Midbrain (tissue), 1 donor: ENCODE measurements around the gene CEP55.
"Not testable (repeated sequence)": the region's sequence is repeated elsewhere in the genome, so short reads cannot be mapped to it uniquely, and the experiment has no call there.

Source experiments
- DNase-seq: peaks from one replicate; lab custom pipeline; 2025; lab: John Stamatoyannopoulos, UW

The CEP55 gene

DNA sequence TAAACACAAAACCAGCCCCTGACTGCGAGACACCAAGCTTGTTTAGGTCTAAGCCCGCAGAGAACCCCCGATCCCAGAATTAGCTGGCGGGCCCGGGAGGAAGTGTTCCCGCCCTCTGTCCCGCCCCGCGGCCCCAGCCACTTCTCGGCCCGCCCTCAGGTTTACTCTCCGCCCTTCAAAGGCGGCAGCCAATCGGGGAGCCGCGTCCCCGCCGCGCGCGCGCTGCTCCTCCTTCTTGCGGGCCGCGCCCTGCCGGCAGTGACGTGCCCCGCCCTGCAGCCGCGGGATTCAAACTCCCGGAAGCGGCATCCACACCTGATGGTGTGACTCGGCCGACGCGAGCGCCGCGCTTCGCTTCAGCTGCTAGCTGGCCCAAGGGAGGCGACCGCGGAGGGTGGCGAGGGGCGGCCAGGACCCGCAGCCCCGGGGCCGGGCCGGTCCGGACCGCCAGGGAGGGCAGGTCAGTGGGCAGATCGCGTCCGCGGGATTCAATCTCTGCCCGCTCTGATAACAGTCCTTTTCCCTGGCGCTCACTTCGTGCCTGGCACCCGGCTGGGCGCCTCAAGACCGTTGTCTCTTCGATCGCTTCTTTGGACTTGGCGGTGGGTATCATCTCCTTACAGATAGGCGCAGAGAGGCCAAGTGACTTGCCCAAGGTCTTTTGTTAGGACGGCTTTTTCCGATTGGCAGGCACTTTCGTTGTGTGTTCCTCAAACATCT lies at the start of gene CEP55:
Gene CEP55, plus strand, starts transcription at position 291 of the 720 bp plus-strand sequence. CDS start 3,440 bp downstream, outside the sequence.
- DNase-seq: peak; percentile 92

GRCh38 chr10:93447019-93447418 lies 49.4 kb upstream of the CEP55 start:
- DNase-seq: no peak

DNA sequence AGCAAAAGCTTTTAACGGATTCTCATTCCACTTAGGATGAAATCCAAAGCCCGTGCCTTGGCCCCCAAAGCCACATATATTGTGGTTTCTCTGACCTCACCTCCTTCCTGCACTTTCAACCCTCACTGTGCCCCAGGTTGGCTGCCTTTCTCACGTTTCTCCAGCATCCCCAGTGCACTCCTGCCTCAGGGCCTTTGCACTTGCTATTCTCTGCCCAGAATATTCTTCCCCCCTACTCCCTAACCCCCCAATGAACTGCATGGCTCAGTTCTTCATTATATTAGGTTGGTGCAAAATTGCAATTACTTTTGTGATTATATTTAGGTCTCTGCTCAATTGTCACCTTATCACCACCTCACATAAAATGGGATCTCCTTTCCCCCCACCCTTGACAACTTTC lies 48.4 kb upstream of the CEP55 start:
- no peak for DNase-seq

DNA sequence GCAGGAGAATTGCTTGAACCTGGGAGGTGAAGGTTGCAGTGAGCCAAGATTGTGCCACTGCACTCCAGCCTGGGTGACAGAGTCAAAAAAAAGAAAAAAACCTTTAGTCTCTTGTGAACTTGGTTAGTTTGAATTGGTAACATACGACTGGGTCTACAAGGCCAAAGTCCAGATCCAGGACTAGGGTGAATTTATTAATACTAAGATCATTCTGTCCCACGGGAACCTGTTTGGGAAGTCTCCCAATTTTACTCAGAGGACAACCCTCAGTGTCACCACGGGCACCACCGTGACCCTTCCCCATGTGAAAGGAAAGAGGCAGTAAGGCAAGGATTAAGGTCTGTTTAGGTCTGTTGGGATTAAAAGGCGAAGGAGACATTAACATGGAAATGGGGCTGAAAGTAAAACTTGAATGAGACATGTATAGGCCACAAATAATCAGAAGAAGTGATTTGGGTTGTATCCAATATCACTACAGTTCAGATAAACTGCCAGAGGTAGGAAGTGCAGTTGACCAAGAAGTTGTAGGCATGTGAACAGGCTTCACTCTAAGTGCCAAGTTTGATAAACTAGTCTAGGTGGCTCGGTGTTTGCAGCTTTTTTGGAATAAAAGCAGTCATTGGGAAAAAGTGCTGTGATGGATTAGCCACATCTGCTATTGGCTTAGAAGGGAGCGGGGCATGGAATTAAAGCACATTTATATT lies 45.0 kb upstream of the CEP55 start:
- DNase-seq: no peak

GRCh38 chr10:93452143-93452542 lies 44.3 kb upstream of the CEP55 start:
- DNase-seq: no peak

DNA sequence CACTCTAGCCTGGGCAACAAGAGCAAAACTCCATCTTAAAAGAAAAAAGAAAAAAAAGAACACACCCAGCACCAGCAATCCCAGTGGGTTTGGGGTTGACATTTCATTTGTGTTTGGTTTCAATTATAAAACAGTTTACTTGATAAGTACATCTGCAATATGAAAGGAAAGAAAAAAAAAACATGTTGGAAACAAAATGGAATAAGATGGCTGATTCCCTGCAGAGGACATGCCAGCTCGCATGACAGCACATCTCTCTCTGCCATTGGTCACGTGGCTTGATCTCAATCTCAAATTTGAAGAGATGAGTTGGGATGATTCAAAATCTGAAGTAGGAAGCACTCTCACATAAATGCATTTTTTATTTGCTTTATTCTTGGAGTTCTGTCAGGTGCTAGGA lies 42.3 kb upstream of the CEP55 start:
- no peak for DNase-seq

GRCh38 chr10:93454736-93455135 lies 41.7 kb upstream of the CEP55 start:
- DNase-seq: no peak

DNA sequence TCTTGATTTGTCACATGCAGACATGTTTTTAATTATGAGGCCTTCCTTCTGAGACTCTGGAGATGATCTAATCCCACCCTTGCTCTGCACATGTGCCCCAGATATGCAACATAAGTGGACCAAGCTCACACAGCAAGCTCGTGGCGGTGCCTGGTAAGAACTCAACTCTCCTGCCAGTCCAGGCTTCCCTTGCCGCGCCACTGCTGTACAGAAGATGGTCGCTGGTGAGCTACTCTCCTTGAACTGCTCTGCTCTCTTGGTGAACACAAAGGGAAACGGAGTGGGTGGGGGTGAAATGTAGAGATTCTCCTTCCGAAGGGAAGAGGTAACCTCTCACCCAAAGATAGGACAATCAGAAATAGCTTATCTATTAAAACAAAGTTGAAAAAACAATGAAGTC lies 39.9 kb upstream of the CEP55 start:
- no peak for DNase-seq

GRCh38 chr10:93457511-93457910 lies 38.9 kb upstream of the CEP55 start:
- no peak for DNase-seq

- DNase-seq: no peak
Measured at GRCh38 chr10:93458821-93459257, 37.6 kb upstream of the CEP55 start.

- no peak for DNase-seq
Measured at GRCh38 chr10:93459466-93459865, 36.9 kb upstream of the CEP55 start.

- DNase-seq: no peak
Measured at GRCh38 chr10:93461109-93461806, 35.2 kb upstream of the CEP55 start.

DNA sequence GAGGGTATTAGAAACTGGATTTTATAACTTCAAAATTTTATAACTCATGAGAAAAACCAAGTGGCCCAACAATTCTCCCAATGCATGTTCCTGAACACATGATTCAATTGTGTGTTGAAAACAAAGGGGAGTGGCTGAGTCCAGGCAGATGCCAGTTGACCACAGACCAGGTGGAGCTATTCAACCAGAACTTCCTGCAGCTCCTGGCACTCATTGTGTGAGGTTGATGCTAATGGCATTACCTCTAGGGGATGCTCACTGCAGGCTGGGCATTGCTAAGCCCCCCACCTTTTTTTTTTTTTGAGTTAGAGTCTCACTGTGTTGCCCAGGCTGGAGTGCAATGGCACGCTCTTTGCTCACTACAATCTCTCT lies 34.6 kb upstream of the CEP55 start:
- DNase-seq: no peak

GRCh38 chr10:93462371-93462770 lies 34.0 kb upstream of the CEP55 start:
- no peak for DNase-seq

DNA sequence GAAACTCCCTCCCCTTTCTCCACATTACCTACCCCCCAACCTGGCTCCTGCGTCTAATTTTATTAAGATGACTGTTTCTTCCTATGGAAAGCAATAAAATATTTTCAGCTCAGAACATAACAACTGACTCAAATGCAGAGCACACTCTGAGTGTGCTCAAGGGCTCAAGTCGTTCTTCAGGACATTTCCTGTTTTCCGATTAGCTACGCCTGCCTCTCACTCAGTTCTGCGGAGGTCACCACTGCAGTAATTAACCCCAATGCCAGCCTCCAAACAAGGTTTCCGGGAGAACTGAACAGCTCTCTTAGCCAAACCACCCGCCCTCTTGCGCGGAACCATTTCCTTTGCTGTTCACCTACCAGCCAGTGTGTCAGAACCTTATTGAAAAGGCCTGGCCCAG lies 33.5 kb upstream of the CEP55 start:
- DNase-seq: no peak

- DNase-seq: no peak
Measured at GRCh38 chr10:93463723-93464476, 32.5 kb upstream of the CEP55 start.

DNA sequence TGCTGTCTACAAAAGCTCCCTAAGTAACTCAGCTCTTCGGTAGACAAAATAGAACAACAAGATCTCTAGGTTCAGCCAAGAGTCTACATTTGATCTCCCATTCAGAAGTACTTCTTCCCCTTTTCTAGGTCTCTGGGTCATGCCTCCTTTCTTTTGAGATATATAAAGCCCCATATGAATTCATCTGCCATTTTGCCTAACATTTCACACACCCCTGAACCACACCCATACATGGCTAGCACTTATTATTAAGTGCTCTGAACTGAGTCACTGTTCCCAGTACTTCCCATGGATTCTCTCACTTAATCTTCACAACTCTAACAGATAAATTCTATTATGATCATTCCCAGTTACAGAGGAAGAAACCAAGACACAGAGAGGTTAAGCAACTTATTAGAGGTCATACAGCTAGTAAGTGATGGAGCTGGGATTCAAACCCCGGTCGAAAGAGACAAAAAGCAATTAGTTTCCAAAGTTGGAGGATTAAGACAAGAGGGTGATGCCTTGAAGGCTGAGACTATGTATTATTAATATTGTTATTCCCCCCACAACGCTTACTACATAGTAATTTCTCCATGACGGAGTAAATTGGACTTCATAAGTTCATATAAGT lies 31.5 kb upstream of the CEP55 start:
- DNase-seq: no peak

DNA sequence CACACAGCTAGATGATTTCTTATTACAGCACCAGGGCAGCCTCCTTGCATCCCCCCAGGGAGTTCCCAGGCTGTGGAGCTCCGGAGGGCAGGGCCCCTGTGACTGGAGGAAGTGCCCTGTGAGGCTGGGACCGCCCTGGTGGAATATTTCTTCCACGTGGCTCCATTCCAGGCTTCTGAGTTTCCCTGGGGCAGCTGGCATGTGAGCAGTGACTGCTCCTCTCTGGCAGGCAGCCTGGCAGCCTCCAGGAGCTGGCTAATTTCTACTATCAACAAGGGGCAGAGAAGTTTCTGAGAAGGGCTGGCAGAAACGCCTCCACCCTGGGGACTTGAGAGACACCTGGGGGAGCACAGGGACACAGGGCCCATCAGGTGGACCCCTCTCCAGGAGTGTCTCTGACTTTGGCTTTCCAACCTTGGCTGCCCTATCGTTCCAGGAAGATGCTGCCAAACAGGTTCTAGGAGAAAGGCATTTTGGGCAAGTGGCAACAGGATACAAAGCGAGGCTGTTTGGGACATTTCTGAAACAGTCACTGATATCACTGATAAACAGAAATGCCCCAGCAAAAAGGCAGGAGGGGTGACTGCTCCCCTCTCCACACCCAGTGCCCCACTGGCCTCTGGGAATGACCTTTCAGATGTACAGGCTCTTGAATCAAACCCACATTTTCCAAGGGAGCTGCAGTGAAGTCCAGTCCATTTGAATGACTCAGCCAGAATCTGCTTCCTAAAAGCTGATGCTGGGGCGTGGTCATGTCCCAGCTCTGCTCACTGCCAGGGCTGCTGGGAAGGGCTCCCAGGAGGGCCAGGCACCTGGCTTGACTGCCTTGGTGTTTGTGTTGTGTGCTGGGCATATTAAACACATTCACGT lies 30.4 kb upstream of the CEP55 start:
- peak; percentile 28 for DNase-seq

GRCh38 chr10:93467635-93468034 lies 28.8 kb upstream of the CEP55 start:
- not testable (repeated sequence) for DNase-seq

GRCh38 chr10:93468461-93469213 lies 27.8 kb upstream of the CEP55 start:
- no peak for DNase-seq
